Right atrium auricular region (tissue), 2 donors: ENCODE data around the gene VPS26B. TPM values are rescaled to one million over a fixed set of nuclear protein-coding genes. Genes with fewer than 3 reads are reported as not detected.

Source experiments
- DNase-seq: peaks from one replicate; pipeline ENCODE4 v3.0.0-alpha.2; 2019; ENCODE audit warnings: low spot score
- H3K27ac ChIP-seq, 2 donors: fragments of 200-600 bp; sonication (generic); 1 replicate in 1 of 2; 2 replicates in 1 of 2; pipeline ENCODE4 v1.5.1; 2016 to 2019
- H3K27me3 ChIP-seq, 2 donors: fragments of 200-600 bp; sonication (generic); one replicate each; pipeline versions ENCODE4 v1.5.1 to v1.6.0; 2017 to 2019
- H3K36me3 ChIP-seq: fragments of 200-600 bp; sonication (generic); one replicate; pipeline ENCODE4 v1.5.1; 2016
- H3K4me1 ChIP-seq, 2 donors: fragments of 200-600 bp; sonication (generic); one replicate each; pipeline versions ENCODE4 v1.5.1 to v1.6.0; 2017 to 2019
- H3K4me3 ChIP-seq, 2 donors: fragments of 200-600 bp; sonication (generic); 1 replicate in 1 of 2; 2 replicates in 1 of 2; pipeline ENCODE4 v1.5.1; 2017 to 2019; ENCODE audit warnings: mild to moderate bottlenecking in 1 of 2, moderate library complexity in 1 of 2
- H3K9me3 ChIP-seq, 2 donors: fragments of 200-600 bp; sonication (generic); one replicate each; pipeline ENCODE4 v1.5.1; 2019
- CTCF ChIP-seq, 2 donors: fragments of 200-600 bp; sonication (generic); IDR thresholded peaks; one replicate each; pipeline ENCODE4 v1.5.1; 2019; ENCODE audit warnings: antibody characterized with exemption in 2 of 2
- total RNA-seq, 2 donors: library from RNA; depleted of rRNA; stranded (reverse); fragments of >200 nt; gene quantifications; one replicate each; pipeline ENCODE4 v1.1.0, GENCODE V29; 2016

VPS26B gene
- total RNA-seq, 2 donors from 2014 or later: 24.9 to 25.1 TPM

DNA sequence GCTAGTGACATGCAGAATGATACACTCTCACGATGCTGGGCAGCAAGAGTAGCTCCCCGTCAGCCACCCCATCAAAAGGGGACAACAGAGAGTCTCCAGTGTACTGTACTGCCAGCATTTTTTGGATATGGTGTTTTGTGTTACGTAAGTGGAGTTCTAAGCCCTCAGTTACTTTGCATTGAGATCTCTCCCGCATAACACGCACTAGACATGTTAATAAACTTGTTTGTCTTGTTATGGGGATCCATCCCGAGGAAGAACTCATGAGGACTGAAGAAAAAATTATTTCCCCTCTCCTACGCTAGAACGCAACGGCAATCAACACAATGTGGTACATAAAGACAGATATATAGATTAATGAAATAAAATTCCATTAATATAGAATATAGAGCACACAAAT, 24.9 kb upstream of the VPS26B start:
- no peak for DNase-seq
- no peak overlapping the region for H3K27ac ChIP-seq
- no peaks in the 10 kb centered on the region for H3K27me3 ChIP-seq
- H3K4me1 ChIP-seq: no peaks in the 10 kb centered on the region
- peaks cover 22% of the 10 kb centered on the region for H3K36me3 ChIP-seq
- TF ChIP-seq CTCF (IDR thresholded peaks at IDR 0.05): no peak
- no peak overlapping the region for H3K4me3 ChIP-seq
- no peaks in the 10 kb centered on the region for H3K9me3 ChIP-seq

DNA sequence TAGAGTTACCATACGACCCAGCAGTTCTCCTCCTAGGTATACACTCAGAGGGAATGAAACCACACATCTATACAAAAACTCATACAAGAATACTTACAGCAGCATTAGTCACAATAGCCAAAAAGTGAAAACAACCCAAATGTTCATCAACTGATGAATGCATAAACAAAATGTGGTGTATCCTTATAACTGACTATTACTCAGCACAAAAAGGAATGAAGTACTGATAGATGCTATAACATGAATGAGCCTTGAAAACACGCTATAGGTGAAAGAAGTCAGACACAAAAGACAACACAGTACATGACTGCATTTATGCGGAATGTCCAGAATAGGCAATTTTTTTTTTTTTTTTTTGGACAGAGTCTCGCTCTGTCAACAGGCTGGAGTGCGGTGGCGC, 23.8 kb upstream of the VPS26B start:
- TF ChIP-seq CTCF (IDR thresholded peaks at IDR 0.05): no peak
- H3K9me3 ChIP-seq: no peaks in the 10 kb centered on the region
- no peak overlapping the region for H3K27ac ChIP-seq
- no peaks in the 10 kb centered on the region for H3K27me3 ChIP-seq
- H3K4me3 ChIP-seq: no peak overlapping the region
- DNase-seq: no peak
- H3K36me3 ChIP-seq: peaks cover 28% of the 10 kb centered on the region
- no peaks in the 10 kb centered on the region for H3K4me1 ChIP-seq

DNA sequence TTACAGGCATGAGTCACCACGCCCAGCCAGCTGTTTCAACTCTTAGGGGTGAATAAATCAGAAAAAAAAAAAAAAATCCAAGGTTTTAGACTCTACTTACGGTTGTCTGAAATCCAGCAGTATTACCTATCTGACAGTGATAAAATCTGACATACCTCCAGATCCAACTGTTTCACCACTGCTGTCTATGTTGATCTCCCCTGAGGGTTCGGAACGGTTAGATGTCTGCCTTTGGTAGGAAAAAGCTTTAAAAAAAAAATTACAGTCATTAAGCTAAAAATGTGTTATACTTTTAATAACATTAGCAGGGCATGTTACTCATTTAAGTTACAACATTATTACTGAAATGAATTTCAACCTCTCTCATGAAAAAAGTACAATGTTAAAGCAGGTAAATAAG, 21.8 kb upstream of the VPS26B start:
- no peak overlapping the region for H3K27ac ChIP-seq
- no peak overlapping the region for H3K4me3 ChIP-seq
- H3K27me3 ChIP-seq: no peaks in the 10 kb centered on the region
- no peak for TF ChIP-seq CTCF (IDR thresholded peaks at IDR 0.05)
- H3K36me3 ChIP-seq: peaks cover 36% of the 10 kb centered on the region
- no peaks in the 10 kb centered on the region for H3K4me1 ChIP-seq
- no peaks in the 10 kb centered on the region for H3K9me3 ChIP-seq
- DNase-seq: no peak

GRCh38 chr11:134205729-134206128, 18.7 kb upstream of the VPS26B start:
- no peak for DNase-seq

DNA sequence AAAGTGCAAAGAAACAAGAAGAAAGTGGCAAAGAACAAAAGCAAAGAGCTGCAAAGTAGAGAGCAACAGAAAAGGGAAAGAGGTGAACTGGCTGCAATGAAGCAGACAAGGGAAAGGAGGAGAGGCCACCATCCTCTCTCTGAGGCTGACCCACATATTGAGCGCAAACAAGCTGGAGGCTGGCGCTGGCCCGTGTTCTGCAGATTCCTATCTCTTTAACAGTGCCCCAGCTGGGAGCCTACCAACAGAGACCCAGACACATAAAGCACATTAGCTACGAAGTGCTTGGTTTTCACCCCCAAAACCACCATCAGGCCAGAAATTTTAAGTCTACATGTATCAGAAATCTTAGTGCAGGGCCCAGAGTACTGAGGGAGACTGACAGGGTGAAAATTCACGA, 18.3 kb upstream of the VPS26B start:
- H3K4me3 ChIP-seq: no peak overlapping the region
- TF ChIP-seq CTCF (IDR thresholded peaks at IDR 0.05): no peak
- H3K27ac ChIP-seq: no peak overlapping the region
- no peaks in the 10 kb centered on the region for H3K27me3 ChIP-seq
- peaks cover 50% of the 10 kb centered on the region for H3K36me3 ChIP-seq
- H3K9me3 ChIP-seq: no peaks in the 10 kb centered on the region
- no peaks in the 10 kb centered on the region for H3K4me1 ChIP-seq
- DNase-seq: no peak

More at GRCh38 chr11:134205729-134206128, 18.7 kb upstream of the VPS26B start:
- no peak overlapping the region for H3K4me3 ChIP-seq
- peaks cover 50% of the 10 kb centered on the region for H3K36me3 ChIP-seq
- H3K4me1 ChIP-seq: no peaks in the 10 kb centered on the region
- no peak for TF ChIP-seq CTCF (IDR thresholded peaks at IDR 0.05)
- no peaks in the 10 kb centered on the region for H3K9me3 ChIP-seq
- no peaks in the 10 kb centered on the region for H3K27me3 ChIP-seq
- H3K27ac ChIP-seq: no peak overlapping the region

DNA sequence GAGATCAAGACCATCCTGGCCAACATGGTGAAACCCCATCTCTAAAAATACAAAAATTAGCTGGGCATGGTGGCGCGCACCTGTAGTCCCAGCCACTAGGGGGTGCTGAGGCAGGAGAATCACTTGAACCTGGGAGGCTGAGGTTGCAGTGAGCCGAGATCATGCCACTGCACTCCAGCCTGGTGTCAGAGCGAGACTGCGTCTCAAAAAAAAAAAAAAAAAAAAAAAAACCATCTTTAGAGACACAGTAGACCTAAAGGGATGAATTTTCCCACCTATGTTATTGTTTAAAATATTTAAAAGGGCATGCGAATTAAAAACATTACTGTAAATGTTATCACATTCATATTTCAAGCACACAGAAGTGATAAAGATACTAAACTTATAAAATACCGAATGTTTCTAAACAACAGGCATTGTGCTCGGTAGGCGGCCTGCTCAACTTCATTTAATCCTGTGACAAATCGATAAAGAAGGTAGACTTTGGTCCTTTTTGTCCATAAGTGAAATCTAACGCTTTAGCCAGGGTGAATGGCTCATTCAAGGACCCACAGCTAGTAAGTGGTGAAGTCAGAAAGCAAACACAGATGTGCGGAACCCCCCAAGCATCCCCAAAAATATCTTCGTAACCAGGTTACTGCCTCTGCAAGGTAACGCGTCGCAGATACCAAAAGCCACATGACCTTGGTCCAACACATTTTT, 16.8 kb upstream of the VPS26B start:
- Histone ChIP-seq H3K9me3 (no peaks in the 10 kb centered on the region), H3K27ac (no peak overlapping the region), H3K36me3 (peaks cover 41% of the 10 kb centered on the region), H3K4me3 (no peak overlapping the region), H3K4me1 (no peaks in the 10 kb centered on the region), H3K27me3 (no peaks in the 10 kb centered on the region)
- peak; percentile 55 to 70 for TF ChIP-seq CTCF (IDR thresholded peaks at IDR 0.05)
- DNase-seq: no peak
